ENCODE data around the gene IL6ST.

Gene IL6ST

DNA sequence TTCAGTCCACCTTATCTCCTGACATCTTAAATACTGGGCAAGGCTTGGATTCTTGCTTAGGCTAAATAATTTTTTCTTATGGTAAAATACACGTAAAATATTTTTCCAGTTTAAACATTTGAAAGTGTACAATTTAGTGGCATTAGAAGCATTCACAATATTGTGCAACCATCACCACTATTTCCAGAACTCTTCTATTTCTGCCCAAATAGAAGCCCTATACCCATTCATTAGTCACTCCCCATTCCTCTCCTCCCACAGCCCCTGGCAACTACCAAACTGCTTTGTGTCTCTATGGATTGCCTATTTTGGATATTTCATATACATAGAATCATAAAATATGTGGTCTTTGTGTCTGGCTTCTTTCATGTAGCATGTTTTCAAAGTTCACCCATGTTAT lies 86.0 kb downstream of the IL6ST start:
- Histone ChIP-seq H3K4me3 (ENCODE audit: low read length) (no peak overlapping the region), H3K27me3 (ENCODE audit: control insufficient read depth, low read length) (no peaks in the 10 kb centered on the region), H3K79me2 (ENCODE audit: control insufficient read depth, low read length) (no peaks in the 10 kb centered on the region), H3F3A (ENCODE audit: control insufficient read depth, insufficient read depth) (no peaks in the 10 kb centered on the region), H4K20me1 (ENCODE audit: control insufficient read depth, insufficient read depth, low read depth, low read length) (no peaks in the 10 kb centered on the region), H3K4me1 (ENCODE audit: control insufficient read depth, low read length) (no peaks in the 10 kb centered on the region), H3K9me3 (ENCODE audit: control insufficient read depth, insufficient read depth, low read length) (no peaks in the 10 kb centered on the region), H3K36me3 (ENCODE audit: control insufficient read depth, low read length) (no peaks in the 10 kb centered on the region), H3K9me2 (replicated peaks; ENCODE audit: control insufficient read depth, low read length) (no peaks in the 10 kb centered on the region), H3K4me2 (ENCODE audit: low read length) (no peak overlapping the region), H3K27ac (ENCODE audit: low read depth, low read length) (no peak overlapping the region)
- no peak for TF ChIP-seq CTCF (IDR thresholded peaks at IDR 0.05; ENCODE audit: low read depth, low read length, poor library complexity, severe bottlenecking)
- TF ChIP-seq EZH2phosphoT487 (IDR thresholded peaks at IDR 0.05; ENCODE audit: borderline replicate concordance, low read length), result no peak

DNA sequence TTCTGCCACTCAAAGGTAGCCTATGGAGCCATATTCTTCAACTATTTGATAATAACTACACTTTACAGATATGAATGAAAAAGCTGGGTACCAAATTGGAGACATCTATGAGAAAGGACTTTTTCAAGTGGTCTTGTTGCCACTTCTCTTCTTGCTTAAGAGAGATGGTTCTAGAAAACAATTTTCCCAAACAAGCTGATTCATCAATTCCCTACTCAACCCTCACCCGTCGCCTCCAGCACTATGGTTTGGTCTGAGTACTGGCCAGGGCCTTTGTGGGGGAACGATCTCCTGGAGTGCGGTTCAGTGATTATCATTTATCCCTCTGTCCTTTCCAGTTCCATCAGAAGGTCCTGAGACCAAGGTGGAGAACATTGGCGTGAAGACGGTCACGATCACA lies 86.8 kb downstream of the IL6ST start:
- H3K36me3 ChIP-seq (ENCODE audit: control insufficient read depth, low read length), result no peaks in the 10 kb centered on the region
- no peaks in the 10 kb centered on the region for H4K20me1 ChIP-seq (ENCODE audit: control insufficient read depth, insufficient read depth, low read depth, low read length)
- TF ChIP-seq CTCF (IDR thresholded peaks at IDR 0.05; ENCODE audit: low read depth, low read length, poor library complexity, severe bottlenecking) (no peak), EZH2phosphoT487 (IDR thresholded peaks at IDR 0.05; ENCODE audit: borderline replicate concordance, low read length) (no peak)
- H3K4me3 ChIP-seq (ENCODE audit: low read length), result no peak overlapping the region
- H3K79me2 ChIP-seq (ENCODE audit: control insufficient read depth, low read length), result no peaks in the 10 kb centered on the region
- no peaks in the 10 kb centered on the region for H3F3A ChIP-seq (ENCODE audit: control insufficient read depth, insufficient read depth)
- H3K4me1 ChIP-seq (ENCODE audit: control insufficient read depth, low read length), result no peaks in the 10 kb centered on the region
- no peaks in the 10 kb centered on the region for H3K9me3 ChIP-seq (ENCODE audit: control insufficient read depth, insufficient read depth, low read length)
- no peaks in the 10 kb centered on the region for H3K9me2 ChIP-seq (replicated peaks; ENCODE audit: control insufficient read depth, low read length)
- H3K27ac ChIP-seq (ENCODE audit: low read depth, low read length), result no peak overlapping the region
- H3K27me3 ChIP-seq (ENCODE audit: control insufficient read depth, low read length), result no peaks in the 10 kb centered on the region
- H3K4me2 ChIP-seq (ENCODE audit: low read length), result no peak overlapping the region

GRCh38 chr5:55905251-55905650 lies 89.5 kb downstream of the IL6ST start:
- H3K36me3 ChIP-seq (ENCODE audit: control insufficient read depth, low read length), result no peaks in the 10 kb centered on the region
- no peaks in the 10 kb centered on the region for H4K20me1 ChIP-seq (ENCODE audit: control insufficient read depth, insufficient read depth, low read depth, low read length)
- H3K27me3 ChIP-seq (ENCODE audit: control insufficient read depth, low read length), result no peaks in the 10 kb centered on the region
- no peaks in the 10 kb centered on the region for H3K4me1 ChIP-seq (ENCODE audit: control insufficient read depth, low read length)
- no peaks in the 10 kb centered on the region for H3K9me2 ChIP-seq (replicated peaks; ENCODE audit: control insufficient read depth, low read length)
- H3K4me2 ChIP-seq (ENCODE audit: low read length), result no peak overlapping the region
- H3K79me2 ChIP-seq (ENCODE audit: control insufficient read depth, low read length), result no peaks in the 10 kb centered on the region
- no peak overlapping the region for H3K27ac ChIP-seq (ENCODE audit: low read depth, low read length)
- H3K4me3 ChIP-seq (ENCODE audit: low read length), result no peak overlapping the region
- H3K9me3 ChIP-seq (ENCODE audit: control insufficient read depth, insufficient read depth, low read length), result no peaks in the 10 kb centered on the region
- no peak for TF ChIP-seq EZH2phosphoT487 (IDR thresholded peaks at IDR 0.05; ENCODE audit: borderline replicate concordance, low read length)
- TF ChIP-seq CTCF (IDR thresholded peaks at IDR 0.05; ENCODE audit: low read depth, low read length, poor library complexity, severe bottlenecking), result no peak
- no peaks in the 10 kb centered on the region for H3F3A ChIP-seq (ENCODE audit: control insufficient read depth, insufficient read depth)

DNA sequence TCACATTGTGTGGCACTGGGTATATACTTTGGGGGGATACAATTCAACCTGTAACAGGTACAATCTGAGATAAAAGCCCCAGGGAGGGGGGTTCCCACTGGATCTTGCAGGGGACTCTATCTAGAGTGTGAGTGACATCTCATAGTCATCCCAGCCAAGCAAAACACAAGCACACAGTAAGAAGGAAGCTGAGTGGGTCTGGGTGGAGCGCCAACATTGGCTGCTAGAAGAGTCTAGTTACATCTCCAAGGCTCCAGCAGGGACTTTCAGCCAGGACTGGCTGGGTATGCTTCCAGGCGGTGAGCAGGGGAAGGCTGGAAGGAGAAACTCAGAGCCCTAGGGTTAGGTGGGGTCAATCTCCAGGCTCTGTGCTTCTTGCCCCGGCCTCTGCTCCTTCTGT lies 90.6 kb downstream of the IL6ST start:
- H3K4me1 ChIP-seq (ENCODE audit: control insufficient read depth, low read length), result no peaks in the 10 kb centered on the region
- H3K27me3 ChIP-seq (ENCODE audit: control insufficient read depth, low read length), result no peaks in the 10 kb centered on the region
- H3K27ac ChIP-seq (ENCODE audit: low read depth, low read length), result no peak overlapping the region
- H3K36me3 ChIP-seq (ENCODE audit: control insufficient read depth, low read length), result no peaks in the 10 kb centered on the region
- no peaks in the 10 kb centered on the region for H3K9me3 ChIP-seq (ENCODE audit: control insufficient read depth, insufficient read depth, low read length)
- H3K4me3 ChIP-seq (ENCODE audit: low read length), result no peak overlapping the region
- H3F3A ChIP-seq (ENCODE audit: control insufficient read depth, insufficient read depth), result no peaks in the 10 kb centered on the region
- H4K20me1 ChIP-seq (ENCODE audit: control insufficient read depth, insufficient read depth, low read depth, low read length), result no peaks in the 10 kb centered on the region
- TF ChIP-seq CTCF (IDR thresholded peaks at IDR 0.05; ENCODE audit: low read depth, low read length, poor library complexity, severe bottlenecking) (no peak), EZH2phosphoT487 (IDR thresholded peaks at IDR 0.05; ENCODE audit: borderline replicate concordance, low read length) (no peak)
- no peak overlapping the region for H3K4me2 ChIP-seq (ENCODE audit: low read length)
- H3K79me2 ChIP-seq (ENCODE audit: control insufficient read depth, low read length), result no peaks in the 10 kb centered on the region
- H3K9me2 ChIP-seq (replicated peaks; ENCODE audit: control insufficient read depth, low read length), result no peaks in the 10 kb centered on the region

Data from DOHH2 (cell line).